Stomach (tissue), 4 donors: ENCODE measurements around the gene PLAC9.

ENCODE experiments used
- POLR2A ChIP-seq, 4 donors: fragments of 450-650 bp; IDR thresholded peaks; one replicate each; pipeline ENCODE4 v1.6.1; 2016; ENCODE audit warnings: antibody characterized with exemption in 4 of 4, control low read depth in 2 of 4, mild to moderate bottlenecking in 1 of 4, moderate library complexity in 1 of 4
- POLR2AphosphoS5 ChIP-seq, 3 donors: sonication (generic); formaldehyde crosslinking; IDR thresholded peaks; one replicate each; pipeline ENCODE4 v1.6.1; 2016; ENCODE audit warnings: antibody characterized with exemption in 3 of 3
- TF ChIP-seq, protein P1 (sequence below), 7 experiments: fragments of 450-650 bp in 4 of 7; fragments of 200-600 bp in 3 of 7; sonication (generic) in 3 of 7; IDR thresholded peaks; one replicate each; pipeline ENCODE4 v1.5.1; 2016 to 2019; ENCODE audit warnings: antibody characterized with exemption in 7 of 7, control low read depth in 2 of 7, mild to moderate bottlenecking in 1 of 7

DNA sequence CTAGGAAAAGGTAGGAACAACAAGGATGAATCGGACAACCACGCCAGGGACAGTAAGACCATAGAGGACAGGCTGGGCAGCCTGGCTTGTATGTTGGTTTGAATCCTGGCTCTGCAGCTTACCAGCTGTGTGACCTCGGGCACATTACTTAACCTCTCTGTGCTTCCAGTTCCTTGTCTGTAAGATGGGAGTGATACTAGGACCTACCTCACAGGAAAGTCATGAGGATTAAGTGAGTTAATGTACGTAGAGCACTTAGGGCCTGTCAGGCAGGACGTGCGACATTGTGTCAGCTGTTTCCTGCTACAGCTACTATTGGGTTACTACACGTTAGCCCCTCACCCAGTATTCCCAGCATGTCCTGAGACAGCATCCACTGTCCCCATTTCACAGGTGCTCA, 32.1 kb downstream of the PLAC9 start:
- no peak for TF ChIP-seq POLR2A (IDR thresholded peaks at IDR 0.05)
- TF ChIP-seq, protein P1, sequence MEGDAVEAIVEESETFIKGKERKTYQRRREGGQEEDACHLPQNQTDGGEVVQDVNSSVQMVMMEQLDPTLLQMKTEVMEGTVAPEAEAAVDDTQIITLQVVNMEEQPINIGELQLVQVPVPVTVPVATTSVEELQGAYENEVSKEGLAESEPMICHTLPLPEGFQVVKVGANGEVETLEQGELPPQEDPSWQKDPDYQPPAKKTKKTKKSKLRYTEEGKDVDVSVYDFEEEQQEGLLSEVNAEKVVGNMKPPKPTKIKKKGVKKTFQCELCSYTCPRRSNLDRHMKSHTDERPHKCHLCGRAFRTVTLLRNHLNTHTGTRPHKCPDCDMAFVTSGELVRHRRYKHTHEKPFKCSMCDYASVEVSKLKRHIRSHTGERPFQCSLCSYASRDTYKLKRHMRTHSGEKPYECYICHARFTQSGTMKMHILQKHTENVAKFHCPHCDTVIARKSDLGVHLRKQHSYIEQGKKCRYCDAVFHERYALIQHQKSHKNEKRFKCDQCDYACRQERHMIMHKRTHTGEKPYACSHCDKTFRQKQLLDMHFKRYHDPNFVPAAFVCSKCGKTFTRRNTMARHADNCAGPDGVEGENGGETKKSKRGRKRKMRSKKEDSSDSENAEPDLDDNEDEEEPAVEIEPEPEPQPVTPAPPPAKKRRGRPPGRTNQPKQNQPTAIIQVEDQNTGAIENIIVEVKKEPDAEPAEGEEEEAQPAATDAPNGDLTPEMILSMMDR (IDR thresholded peaks at IDR 0.05), result no peak
- TF ChIP-seq POLR2AphosphoS5 (IDR thresholded peaks at IDR 0.05), result no peak
